ENCODE measurements around the gene VAPA.
"Not testable (repeated sequence)": the region's sequence is repeated elsewhere in the genome, so short reads cannot be mapped to it uniquely, and the experiment has no call there.

VAPA gene

DNA sequence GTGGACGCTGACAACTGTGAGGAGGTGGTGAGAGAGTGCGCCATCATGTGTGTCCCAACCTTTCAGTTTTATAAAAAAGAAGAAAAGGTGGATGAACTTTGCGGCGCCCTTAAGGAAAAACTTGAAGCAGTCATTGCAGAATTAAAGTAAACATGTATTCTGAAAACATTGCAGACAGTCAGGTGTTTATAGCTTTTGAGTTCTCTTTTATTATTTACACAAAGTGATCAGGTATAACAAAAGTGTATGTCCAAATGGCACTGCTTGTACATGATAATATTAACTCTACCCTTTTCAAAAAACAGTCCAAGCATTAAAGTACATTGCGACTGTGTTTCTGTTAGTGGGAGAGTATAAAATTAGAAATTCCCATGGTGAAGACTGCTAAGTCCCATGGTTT lies 25.8 kb upstream of the VAPA start:
- FAIRE-seq, result no peak

DNA sequence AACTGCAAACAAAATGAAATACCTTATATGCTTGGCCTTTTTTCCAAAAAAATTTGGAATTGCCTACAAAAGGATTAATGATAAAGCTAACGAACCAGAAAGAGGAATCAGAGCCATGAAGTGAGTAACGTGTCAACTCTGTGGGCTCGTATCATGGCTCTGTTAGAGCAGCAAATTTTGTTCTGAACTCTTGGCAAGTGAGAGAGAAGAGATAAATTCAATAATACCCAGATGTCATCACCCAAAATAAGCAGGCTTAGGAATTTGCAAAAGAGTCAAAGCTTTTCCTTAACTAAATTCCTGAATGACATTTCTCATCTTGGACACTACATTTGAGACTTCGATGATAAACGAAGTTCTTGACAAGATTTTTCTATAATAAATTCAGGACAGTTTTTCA lies 23.6 kb upstream of the VAPA start:
- FAIRE-seq, result no peak

DNA sequence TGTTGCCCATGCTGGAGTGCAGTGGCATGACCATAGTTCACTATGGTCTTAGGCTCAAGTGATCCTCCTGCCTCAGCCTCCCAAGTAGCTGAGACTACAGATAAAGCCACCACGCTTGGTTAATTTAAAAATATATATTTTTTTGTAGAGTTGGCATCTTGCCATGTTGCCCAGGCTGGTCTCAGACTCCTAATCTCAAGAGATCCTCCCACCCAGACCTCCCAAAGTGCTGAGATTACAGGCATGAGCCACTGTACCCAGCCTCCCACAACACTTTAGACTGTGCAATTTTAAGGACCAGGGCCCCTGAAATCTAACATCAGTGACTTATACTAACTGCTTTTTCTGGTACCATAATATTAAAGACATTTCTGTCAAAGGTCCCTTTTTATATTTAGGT lies 22.9 kb upstream of the VAPA start:
- no peak for FAIRE-seq

DNA sequence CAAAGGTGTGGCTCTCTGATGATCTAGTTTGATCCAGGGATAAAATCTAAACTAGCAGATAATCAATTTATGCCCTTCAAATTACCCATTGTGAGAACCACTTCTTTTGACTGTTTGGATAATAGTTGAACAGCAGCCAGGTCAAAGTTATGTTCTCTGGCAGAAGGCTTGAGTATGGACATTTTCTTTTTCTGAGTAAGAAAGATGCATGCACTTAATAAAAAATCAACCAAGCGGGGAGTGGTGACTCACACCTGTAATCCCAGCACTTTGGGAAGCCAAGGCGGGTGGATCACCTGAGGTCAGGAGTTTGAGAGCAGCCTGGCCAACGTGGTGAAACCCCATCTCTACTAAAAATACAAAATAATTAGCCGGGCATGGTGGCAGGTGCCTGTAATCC lies 22.3 kb upstream of the VAPA start:
- FAIRE-seq, result not testable (repeated sequence)

DNA sequence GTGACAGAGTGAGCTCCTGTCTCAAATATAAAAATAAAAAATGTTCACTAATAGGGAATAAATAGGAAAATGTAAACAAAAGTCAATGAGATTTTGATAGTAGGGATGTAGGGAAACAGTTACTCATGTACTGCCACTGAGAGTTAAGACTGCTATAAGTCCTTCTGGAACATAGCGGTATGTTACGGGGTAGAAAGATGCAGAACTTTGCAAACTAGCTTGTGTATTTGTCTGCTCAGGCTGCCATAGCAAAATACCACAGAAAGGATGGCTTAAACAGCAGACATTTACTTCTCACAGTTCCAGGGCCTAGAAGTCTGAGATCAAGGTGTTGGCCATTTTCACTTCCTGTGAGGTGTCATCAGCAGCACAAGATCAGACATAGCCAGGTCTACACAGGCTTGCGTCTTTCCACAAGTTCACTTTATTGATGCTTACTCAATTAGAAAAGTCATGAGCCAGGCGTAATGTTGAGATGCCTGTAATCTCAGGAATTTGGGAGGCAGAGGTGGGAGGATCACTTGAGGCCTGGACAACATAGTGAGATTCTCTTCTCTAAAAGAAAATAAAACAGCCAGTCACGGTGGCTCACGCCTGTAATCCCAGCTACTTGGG lies 19.3 kb upstream of the VAPA start:
- no peak for FAIRE-seq

DNA sequence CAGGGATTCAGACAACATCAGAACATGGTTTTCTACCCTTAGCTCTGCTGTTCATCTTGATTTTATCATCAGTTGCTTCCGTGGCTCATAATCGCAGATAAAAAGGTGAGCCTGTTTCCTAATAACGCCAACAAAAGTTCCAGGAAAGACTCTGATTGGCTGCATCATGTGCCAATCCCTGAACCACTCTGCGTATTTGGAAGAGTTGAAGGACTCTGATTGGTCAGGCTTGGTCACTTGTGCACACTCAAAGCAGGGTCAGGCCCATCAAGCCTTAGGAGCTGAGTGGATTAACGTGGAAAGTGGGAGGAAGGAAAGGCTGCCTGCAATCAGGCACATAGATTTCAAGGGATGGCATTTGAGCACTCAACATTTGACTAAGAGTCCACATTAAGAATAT lies 16.7 kb upstream of the VAPA start:
- FAIRE-seq, result no peak

DNA sequence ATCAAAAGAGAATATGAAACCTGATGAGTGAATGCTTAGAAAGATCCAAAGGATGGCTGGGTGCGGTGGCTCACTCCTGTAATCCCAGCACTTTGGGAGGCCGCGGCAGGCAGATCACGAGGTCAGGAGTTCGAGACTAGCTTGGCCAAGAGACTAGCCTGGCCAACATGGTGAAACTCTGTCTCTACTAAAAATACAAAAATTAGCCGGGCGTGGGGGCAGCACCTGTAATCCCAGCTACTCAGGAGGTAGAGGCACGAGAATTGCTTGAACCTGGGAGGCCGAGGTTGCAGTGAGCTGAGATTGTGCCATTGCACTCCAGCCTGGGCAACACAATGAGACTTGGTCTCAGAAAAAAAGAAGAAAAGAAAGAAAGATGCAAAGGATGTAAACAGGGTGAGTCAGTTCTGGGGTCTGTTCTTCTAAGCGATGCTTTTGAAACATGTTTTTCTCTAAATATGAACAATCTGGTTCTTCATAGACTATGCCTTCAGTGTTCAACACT lies 16.0 kb upstream of the VAPA start:
- not testable (repeated sequence) for FAIRE-seq

DNA sequence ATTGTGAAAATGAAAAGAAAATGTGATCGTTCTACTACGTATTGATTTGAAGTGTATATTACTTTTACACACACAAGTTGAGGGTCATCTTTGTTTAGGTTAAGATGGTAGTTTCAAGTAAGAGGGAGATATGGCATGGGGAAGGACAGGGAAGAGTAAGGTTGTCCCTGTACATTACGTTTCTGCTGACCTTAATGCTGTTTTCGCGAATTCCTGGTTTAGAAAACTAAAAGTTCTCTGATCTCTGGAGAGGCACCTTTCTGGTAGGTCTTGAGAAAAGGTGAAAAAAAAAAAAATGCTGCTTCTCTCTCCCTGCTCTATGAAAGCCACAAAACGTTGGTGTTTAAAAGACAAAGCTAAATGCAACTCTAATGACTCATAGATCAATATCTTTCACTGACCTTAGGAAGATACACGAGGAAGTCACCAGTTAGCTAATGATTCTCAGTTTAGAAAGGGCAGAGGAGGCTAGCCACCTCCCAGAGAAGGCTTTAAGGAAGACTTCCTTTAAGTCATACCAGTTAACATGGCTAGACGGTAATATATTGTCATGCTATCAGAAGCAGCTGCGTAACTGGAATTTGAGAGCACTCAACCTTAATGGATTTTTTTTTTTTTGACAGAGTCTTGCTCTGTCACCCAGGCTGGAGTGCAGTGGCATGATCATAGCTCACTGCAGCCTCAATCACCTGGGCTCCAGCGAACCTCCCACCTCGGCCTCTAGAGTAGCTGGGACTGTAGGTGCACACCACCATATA lies 14.8 kb upstream of the VAPA start:
- FAIRE-seq, result no peak

DNA sequence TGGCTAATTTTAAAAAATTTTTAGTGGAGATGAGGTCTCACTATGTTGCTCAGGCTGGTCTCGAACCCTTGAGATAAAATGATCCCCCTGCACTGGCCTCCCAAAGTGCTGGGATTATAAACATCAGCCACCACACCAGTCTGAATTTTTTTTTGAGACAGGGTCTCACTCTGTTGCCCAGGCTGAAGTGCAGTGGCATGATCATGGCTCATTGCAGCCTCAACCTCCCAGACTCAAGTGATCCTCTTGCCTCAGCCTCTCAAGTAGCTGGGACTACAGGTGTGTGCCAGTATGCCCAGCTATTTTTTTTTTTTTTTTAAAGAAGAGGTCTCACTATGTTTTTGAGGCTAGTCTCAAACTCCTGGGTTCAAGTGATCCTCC lies 14.3 kb upstream of the VAPA start:
- FAIRE-seq, result not testable (repeated sequence)

DNA sequence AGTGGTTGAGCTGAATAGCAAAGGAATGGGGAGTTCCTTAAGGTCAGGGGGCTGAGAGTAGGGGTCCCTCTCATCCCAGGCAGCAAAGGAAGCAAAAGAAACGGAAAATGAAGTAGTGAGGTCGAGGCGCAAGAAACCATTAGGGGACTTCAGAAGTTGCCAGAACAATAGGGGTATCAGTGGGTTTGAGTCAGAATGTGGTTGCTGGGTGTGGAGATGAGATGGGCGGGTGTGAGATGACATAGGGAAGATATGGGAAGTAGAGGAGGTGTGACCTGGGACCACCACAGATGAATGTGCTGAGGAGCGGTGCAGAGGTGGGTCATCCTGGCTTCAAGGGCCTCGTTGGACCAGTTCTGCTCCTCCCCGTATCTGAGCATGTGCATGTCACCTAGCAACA lies 13.1 kb upstream of the VAPA start:
- no peak for FAIRE-seq

DNA sequence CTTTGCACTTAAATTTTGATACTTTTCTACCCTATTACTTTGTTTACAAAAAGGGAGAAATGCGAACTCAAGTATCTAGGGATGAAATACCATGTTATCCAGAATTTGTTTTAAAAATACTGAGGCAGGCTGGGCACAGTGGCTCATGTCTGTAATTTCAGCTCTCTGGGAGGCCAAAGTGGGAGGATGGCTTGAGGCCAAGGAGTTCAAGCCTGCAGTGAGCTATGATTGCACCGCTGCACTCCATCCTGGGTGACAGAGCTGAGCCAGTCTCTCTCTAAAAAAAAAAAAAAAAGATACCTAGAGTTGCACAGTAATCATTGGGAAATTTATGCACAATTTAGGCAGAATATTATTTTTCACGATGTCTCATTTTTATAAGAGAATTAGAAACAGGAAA lies 12.4 kb upstream of the VAPA start:
- FAIRE-seq, result no peak

DNA sequence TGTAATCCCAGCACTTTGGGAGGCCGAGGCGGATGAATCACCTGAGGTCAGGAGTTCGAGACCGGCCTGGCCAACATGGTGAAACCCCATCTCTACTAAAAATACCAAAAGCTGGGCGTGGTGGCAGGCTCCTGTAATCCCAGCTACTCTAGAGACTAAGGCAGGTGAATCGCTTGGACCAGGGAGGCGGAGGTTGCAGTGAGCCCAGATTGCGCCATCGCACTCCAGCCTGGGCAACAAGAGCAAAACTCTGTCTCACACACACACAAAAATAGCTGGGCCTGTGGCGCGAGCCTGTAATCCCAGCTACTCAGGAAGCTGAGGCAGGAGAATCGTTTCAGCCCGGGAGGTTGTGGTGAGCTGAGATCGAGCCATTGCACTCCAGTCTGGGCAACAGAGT lies 11.6 kb upstream of the VAPA start:
- not testable (repeated sequence) for FAIRE-seq

DNA sequence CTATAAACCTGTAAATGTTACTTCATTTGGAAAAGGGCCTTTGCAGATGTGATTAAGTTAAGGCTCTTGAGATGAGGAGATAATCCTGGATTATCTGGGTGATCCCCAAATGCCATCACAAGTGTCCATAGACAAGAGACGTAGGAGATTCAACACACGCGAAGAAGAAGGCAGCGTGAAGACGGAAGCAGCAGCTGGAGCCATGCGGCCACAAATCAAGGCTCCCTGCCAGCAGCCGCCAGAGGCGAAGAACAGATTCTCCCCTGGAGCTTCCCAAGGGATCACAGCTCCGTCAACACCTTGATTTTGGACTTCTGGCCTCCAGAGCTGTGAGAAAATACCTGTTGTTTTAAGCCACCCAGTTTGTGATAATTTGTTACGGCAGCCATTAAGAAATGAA lies 11.0 kb upstream of the VAPA start:
- FAIRE-seq, result no peak

DNA sequence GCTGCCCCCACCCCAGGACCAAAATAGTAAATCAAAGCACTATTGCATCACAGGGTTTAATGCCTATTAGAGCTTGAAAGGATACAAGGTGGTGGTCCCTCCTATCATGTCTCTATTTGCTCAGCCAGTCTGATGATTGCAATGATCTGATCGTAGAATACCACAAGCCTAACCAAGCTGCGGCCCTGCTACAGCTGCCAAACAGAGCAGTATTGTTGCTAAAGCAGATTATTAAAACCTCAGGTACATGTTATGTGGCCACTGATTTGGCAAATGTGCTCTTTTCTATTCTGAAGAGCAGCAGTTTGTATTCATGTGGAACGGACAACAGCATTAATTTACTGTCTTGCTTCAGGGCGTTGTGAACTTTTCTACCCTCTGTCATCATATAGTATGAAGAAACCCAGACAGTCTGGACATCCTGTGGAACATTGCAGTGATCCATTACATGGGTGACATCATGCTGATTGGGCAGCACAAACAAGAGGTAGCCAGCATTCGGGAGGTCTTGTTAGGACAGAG lies 8.4 kb upstream of the VAPA start:
- no peak for FAIRE-seq

DNA sequence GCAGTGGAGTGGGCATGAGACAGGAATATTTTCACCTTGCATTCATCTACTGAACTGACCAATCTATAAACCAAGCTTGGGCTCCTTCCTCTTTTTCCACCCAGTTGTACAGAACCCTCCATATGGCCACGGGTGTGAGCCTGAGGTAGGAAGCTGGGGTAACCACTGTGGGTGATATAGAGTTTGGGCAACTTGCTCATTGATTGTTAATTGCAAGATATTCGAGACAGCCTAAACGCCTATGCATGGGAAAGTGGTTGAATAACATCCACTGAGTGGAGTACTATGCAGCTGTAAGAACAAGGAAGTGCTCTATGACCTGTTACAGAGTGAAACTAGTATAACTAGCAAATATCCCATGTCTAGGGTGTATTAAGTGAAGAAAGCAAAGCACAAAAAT lies 7.3 kb upstream of the VAPA start:
- FAIRE-seq, result no peak

DNA sequence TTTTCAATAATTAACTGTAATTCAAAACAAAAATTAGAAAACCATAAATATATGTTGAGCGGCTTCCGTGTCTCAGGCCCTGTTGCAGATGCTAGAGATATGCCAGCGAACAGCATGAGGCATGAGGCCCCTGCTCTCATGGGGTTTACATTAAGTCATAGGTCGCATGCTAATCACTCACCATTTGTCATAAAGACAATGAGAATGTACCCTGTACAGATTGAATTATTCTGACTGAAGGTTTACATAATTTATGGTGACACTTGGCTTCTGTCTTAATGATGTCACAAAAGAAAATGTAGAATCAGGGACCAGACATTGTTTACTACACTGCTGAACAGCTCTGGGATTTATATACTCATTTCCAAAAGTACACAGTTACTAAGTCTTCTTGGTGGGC lies 5.9 kb upstream of the VAPA start:
- FAIRE-seq, result no peak

DNA sequence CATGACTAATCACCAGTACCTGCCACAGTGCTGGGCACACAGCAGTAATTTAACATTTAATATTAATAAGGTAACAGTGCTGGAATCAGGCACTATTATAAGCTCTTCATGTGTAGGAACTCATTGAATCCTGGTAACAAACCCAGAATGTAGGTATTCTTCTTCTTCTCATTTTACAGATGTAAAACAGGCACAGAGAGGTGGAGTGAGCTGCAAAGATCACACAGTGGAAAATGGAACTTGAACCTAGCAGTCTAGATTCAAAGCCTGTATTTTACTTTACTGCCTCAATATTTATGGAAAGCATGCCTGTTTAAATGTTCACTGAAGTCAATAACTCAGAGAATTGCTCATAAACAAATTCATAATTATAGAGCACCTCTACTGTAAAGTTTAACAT lies 3.7 kb upstream of the VAPA start:
- no peak for FAIRE-seq

DNA sequence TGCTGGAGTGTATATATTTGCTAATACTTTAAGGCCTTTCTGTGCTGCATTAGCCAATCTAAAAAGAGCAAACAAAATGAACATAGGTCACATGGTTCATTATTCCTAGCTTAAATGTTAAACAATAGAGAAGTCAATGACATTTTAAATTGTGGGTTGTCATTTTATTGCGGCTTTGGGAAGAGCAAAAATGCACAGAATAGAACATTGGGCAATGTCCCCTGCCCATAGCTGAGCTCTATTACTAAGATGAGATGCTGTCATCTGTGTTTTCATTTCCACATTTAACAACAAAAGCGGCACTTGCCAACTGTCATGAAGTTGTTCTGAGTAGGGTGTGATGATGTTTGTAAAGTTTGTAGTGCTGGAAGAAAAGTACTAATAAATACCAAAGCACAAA lies 3.2 kb upstream of the VAPA start:
- FAIRE-seq, result no peak

DNA sequence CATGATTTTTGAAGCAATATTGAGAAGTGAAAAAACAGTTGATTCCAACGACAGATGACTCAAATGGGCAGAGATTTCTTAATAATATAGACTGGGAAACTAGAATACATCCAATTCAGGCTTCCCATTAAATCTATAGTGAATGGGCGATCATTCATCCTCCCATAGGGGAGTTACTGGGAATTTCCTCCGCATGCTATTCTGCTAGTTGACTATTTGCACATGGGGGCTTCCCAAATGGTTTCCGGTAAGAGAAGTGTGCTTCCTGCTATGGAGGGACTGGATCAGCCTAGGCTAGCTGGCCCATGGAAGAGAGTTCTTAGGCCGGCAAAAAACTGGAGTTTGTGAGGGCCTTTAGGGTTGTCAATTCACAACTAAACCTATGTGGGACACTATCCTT lies 2.6 kb upstream of the VAPA start:
- no peak for FAIRE-seq

DNA sequence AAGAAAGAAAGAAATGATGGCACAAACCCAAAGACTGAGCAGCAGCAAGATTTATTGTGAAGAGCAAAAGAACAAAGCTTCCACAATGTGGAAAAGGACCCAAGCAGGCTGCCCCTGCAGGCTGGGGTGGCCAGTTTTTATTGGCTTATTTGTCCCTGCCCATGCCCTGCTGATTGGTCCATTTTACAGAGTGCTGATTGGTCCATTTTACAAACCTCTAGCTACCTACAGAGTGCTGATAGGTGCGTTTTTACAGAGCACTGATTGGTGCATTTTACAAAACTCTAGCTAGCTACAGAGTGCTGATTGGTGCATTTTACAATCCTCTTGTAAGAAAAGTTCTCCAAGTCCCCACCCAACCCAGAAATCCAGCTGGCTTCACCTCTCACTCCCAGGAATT lies 1.5 kb upstream of the VAPA start:
- FAIRE-seq, result not testable (repeated sequence)

DNA sequence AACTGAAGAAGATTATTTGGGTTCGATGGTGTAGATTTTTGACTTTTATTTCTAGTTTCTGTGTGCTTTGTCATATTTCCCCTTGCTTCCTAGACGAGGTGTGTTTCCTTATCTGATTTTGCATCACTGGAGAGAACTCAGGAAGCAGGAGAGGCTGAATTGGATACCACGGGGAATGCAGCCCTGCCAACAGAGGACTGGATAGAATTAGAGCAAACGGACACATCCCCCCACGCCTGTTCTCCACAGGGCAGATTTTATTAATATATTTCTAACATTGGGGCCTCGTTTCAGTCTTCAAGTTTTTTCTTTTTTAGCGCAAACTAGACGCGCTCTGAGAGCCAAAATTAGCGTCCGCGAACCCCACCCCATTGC lies 678 bp upstream of the VAPA start:
- no peak for FAIRE-seq

DNA sequence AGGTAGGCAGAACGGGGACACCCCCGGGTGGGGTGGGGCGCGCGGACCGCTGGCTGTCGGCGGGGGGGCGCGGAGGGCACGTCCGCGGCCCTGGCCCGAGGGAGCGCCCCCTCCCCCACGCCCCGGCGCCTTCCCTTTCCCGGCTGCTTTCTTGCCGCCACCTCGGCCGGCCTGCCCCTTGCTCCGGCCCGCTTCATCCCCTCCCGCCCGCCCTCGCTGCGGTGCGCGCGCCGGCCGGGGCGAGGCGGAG lies 443 bp downstream of the VAPA start:
- no peak for FAIRE-seq

DNA sequence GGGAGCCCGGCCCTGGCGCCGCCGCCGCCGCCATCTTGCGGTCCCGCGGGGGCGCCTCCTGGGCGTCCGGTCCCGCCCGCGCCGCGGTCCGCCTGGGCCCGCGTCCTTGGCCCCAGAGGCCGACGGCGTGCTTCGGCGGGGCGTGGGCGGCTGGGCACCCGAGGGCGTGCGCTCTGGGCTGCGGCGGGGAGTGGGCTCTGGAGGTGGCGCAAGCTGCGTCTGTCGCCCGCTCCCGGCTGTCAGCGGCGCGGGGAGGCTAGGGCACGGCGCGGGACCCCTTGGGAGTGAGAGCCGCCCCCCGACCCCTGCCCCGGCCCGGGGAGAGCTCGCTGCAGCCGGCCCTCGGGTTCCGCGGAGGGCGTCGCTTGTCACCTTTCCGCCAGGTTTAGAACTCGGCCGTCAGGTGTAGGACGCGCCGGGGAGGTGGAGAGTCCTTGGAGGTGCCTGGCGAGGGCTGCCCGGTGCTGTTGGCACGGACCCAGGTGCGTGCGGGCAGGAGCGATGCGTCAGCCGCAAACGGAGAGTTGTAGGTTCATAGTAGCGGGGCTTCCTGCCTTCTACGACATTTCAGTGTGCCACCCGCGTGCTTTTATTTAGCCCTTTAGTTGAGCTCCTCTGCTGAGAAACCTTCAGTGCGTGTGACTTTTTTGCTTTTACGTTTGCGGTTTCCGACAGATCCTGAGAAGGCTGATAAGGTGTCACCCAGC lies 921 bp downstream of the VAPA start:
- no peak for FAIRE-seq

Measured in endometrium (tissue), 2 donors.